ENCODE data around the gene WFIKKN1.
A peak's percentile ranks its signal among the peaks of the same experiment; 100 is the strongest.

WFIKKN1 gene

DNA sequence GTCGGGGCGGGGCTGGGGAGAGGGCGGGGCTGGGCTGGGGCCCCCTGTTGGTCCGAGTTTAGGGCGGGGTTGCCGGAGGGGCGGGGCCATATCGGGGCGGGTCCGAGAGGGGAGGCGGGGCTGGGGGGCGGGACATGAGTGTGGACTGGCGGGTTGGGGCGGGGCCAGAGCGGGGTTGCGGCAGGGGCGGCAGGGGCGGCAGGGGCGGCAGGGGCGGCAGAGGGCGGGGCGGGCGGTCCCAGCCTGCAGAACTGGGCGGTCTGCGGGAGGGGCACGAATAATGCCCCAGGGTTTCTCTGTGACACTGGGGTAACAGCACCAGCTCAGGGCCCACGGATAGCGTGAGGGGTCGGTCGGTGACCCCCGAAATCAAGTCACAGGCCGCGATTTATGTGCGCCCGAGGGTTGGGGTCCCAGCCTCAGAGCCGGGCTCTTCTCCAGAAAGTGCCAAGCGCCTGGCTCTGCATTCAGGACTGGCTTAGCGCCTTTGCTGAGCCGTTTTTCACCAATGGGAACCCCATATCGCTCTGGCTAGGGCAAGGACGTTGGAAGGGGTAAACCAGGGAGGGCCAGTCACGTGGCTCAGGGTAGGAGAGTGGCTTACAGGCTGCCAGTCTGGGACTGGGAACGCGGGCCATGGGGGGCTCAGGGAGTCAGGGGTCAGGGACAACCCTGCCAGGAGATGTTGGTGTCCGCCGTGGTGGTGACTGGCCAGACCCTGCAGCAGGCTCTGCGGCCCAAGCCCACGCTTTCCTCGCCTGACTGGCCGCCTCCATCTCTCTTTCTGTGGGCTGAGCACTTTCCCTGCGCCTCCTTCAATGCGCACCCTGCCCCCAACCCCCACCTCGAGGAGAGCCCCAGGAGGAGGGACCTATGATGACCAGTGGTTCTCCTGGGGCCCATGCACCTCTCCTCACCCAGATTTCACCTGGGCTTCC is 6.6 kb downstream of the WFIKKN1 start:
- peak; percentile 92 for DNase-seq

DNA sequence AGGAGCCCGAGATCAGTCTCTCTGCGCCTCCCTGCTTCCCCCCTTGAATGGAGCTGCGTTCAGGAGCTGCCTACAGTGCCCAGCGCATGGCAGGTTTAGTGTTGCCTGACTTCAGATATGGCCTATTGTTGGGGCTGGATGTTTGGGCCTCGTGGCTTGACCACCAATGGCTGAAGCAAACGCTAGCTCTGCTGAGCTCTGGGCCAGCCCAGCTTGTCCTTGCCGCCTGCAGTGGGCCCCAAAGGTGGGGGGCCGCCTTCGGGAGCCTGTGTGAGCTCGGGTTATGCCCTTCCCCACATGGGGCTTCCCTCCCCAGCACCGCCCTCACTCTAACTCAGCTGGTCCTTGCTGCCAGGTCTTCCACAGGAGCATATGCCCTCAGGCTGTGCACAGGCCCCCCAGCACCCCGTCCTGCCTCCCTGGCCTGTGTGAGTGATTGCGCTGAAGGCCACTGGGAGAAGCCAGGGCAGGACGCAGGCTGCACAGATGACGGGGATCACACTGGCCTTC is 7.3 kb downstream of the WFIKKN1 start:
- DNase-seq: no peak

GRCh38 chr16:638836-639235 is 8.1 kb downstream of the WFIKKN1 start:
- DNase-seq: no peak

GRCh38 chr16:640614-641013 is 9.8 kb downstream of the WFIKKN1 start:
- DNase-seq: no peak

- DNase-seq: peak; percentile 71
These were observed 10.8 kb downstream of the WFIKKN1 start, which contains the start of gene MCRIP2 for GRCh38 chr16:641326-642188. TSS of gene MCRIP2 (plus strand) at chr16:641828. CDS start at chr16:641992, 164 bp downstream.

DNA sequence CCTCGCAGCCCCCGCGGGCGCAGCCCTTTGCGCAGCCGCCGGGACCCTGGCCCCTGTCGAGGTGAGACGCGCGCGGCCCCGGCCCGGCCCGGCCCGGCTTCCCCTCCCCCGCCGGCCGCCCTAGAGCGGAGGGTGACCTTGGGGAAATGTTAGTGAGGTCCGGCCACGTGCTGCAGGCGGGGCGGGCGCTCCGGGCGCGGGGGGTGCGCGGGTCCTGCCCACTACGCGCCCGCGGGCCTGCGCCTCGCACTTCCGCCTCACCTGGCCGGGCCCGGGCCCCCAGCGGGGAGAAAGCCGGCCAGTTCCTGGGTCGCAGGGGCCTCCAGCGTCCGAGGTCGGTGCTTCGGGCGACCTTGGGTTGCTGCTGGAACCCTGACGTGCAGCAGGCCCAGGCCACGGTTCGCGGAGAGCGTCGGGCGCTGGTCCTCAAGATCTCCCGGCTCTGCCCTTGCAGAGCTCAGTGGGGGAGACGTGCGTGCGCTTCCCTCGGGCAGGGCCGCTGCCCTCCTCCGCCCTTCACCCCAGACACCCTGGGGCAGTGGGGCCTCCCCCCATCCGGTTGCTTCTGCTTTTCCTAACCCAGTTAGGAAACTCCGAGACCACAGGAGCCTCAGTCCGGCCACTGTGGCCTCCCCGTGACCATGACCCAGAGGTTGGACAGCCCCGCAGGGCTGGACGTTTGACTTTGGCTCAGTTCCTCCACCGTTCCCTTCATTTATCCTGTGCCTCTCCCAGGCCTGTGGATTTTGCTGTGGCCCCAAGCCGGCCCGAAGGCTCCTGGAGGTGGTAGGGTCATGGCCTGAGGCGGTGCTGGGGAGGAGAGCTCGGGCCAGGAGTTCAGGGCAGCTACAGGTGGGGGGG is 11.6 kb downstream of the WFIKKN1 start:
- DNase-seq: no peak

DNA sequence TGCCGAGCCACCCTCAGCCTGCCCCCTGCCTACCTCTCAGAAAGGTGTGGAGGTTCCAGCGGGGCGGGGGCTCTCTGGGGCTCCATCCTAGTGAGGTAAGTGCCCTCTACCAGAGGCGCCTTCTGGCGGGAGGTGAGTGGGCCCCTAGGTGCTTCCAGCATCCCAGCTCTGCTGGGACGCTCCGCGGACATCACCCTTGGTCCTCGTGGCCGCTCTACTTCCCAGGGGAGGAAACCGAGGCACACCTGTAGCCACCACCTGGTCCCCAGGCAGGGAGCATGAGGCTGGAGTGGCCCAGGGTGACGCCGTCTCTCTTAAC is 12.2 kb downstream of the WFIKKN1 start:
- DNase-seq: no peak

DNA sequence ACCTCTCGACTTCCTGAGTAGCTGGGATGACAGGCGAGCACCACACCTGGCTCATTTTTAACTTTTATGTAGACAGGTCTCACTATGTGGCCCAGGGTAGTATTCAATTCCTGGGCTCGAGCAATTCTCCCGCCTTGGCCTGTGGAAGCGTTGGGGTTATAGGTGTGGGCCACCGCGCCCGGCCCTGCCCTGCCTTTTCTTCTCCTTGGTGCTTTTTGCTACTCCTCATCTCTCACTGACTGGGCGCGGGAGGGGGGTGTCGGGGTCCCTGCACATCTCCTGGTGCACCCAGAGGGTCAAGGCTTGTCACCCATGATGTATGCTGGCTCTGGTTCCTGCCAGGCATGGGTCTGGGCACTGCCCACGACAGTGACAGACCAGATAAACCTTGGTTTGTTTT is 13.8 kb downstream of the WFIKKN1 start:
- no peak for DNase-seq

DNA sequence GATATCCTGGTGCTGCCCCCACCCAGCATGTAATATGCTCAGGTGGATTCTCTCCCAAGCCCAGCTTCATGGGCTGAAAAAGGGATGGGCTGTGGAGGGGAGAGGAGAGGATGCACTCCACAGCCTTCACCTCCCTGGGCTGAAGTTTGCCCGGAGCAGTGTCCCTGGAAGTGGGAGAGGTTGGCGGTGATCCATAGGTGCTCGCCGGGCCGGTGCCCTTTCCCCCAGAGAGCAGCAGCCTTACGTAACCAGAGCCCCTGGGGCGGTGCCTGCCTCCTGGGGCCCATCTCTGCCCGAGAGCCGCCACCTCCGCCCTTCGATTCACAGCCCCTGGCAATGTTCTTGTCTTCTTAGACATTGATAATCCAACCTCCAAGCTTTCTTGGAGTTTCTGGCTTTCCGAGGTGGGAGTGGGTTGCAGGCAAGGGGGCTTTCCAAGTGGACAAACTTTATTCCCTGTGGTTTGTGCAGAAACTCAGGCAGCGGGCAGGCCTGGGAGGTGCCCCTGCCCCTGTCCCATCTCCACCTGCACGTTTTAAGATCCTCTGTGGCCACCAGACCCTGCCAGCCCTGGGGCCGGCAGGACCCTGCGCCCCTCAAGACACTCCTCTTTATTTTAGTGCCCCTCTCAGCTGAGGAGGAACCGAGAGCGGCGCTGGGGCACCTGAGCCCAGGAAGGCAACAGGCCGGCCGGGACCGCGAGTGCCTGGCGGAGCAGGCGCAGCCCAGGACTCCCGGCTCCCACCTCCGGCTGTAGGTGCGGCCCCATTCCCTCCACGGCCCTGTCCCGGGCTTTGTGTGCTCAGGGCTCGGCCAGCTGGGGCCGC is 15.3 kb downstream of the WFIKKN1 start:
- DNase-seq: no peak

DNA sequence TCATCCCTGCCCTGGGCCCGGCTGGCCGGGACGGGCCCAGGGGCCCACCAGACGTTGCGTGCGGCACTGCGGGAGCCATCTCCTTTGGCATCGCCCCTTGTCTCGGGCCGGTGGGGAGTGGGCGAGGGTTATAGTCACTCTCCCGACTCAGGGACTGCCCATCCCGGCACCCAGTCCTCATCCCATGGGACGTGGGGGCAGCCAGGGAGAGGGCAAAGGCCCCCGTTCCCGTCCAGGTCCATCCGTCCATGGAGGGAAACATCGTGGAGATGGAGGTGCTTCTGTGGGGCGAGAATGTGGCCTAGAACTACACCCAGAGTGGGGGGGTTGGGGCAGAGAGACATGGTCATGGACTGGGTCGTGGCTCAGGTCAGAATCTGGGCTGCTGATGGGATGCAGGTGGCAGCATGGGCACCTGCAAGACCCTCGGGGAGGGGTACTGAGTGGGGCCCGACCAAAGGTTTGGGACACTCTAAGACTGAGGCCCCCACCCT is 15.9 kb downstream of the WFIKKN1 start:
- DNase-seq: no peak

- no peak for DNase-seq
These were observed 16.6 kb downstream of the WFIKKN1 start for GRCh38 chr16:647173-647902.

- peak; percentile 22 for DNase-seq
These were observed 17.4 kb downstream of the WFIKKN1 start for GRCh38 chr16:648071-648780.

DNA sequence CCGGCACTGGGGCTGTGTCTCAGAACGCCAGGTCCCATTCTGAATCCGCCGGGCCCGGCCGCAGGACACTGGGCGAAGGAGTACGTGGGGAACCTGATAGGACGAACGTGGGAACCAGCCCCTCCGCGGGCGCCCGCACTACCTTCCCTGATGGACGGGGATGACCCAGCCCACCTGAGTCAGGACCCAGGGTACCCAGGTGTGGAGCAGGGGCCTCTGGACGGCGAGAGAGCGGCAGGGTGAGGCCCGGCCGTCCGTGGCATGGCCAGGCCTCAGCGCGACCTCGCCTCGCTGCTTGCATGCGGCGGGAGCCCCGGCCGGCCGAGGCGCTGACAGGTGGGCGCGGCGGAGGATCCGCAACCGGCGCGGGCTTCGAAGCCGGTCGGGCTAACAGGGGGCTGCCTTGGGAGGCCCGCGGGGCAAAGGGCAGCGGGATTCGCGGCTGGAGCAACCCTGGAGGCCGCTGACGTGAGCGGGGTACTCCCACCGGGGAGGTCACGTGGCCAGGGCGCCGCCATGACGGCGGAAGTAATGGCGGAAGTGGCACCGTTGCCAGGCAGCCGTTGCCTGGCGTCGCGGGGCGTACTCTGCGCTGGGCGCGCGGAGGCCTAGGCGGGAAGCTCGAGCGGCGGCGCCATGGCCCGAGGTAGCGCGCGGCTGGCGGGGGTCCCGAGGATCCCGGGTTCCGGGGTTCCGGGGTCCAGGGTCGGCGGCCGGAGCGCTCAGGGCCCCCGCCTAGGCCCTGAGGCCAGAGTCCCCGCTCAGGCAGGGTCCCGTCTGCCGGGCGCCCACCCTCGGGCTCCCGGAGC is 18.2 kb downstream of the WFIKKN1 start, which contains the start of gene WDR90:
TSS of gene WDR90 (plus strand) at position 585 of the 809 bp plus-strand sequence. CDS start at position 637, 52 bp downstream.
- peak; percentile 91 for DNase-seq

GRCh38 chr16:649631-650030 is 18.8 kb downstream of the WFIKKN1 start:
- DNase-seq: no peak

DNA sequence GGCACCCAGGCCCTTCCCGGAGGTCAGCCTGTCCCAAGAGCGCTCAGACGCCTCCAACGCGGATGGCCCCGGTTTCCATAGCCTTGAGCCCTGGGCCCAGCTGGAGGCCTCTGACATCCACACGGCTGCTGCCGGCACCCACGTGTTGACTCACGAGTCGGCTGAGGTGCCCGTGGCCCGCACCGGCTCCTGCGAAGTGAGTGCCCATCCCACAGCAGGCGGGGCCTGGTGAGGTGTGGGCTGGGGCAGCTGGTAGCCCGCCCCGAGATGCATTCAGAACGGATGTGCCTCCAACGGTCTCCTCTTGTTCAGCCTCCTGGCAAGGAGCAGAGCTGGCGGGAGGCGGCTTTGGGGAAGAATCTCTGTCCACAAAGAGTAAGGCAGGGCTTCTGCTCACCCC is 21.1 kb downstream of the WFIKKN1 start:
- DNase-seq: no peak

GRCh38 chr16:652454-653305 is 21.9 kb downstream of the WFIKKN1 start:
- DNase-seq: no peak

DNA sequence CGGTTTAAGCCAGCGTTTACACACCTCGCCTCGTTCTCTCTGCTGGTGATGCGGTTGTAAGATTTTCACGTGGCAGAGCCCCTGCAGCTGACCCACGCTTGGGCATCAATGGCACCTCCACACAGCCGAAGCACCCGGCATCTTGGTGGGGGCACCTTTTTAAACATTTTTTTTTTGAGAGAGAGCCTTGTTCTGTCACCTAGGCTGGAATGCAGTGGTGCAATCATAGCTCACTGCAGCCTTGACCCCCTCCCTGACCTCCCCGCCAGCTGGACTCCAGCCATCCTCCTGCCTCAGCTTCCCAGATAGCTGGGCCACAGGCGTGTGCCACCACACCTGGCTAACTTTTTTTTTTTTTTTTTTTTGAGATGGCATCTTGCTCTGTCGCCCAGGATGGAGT is 23.2 kb downstream of the WFIKKN1 start:
- DNase-seq: no peak

DNA sequence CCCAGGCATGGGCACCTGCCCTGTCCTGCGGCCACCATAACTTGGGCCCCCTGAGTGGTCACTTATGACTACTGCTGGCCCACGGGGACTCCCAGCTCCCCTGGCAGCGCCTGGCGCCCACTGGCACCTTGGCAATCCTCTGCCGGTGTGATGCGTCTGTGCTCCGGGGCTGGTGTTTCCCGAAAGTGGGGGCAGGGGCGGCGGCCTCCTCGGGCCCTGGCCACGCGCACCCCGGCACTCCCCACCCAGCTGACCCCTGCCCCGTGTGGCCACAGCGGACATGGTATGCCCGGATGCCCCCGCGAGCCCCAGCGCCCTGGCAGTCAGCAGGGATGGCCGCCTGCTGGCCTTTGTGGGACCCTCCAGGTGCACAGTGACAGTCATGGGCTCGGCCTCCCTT is 26.7 kb downstream of the WFIKKN1 start:
- DNase-seq: no peak

Data from fibroblast of skin of scalp (primary cell).